Natural killer cell (primary cell): ENCODE data around the gene ABCA12. TPM values are rescaled to one million over a fixed set of nuclear protein-coding genes. Genes with fewer than 3 reads are reported as not detected.

ENCODE experiments used
- ATAC-seq, 3 donors: fragments of 150-1000 bp in 2 of 3; fragments of 200-7000 bp in 1 of 3; cut with Tn5 transposase; 1 replicate in 1 of 3; 2 replicates in 2 of 3; pipeline ENCODE4 v1.10.0; 2021; ENCODE audit warnings: mild to moderate bottlenecking in 2 of 3, moderate library complexity in 2 of 3
- DNase-seq, 2 donors: peaks; one replicate each; pipeline versions ENCODE4 v3.0.0 to v3.0.0-alpha.2; 2013 to 2021; ENCODE audit warnings: mixed read lengths in 1 of 2
- H3K27ac ChIP-seq: one replicate; pipeline ENCODE4 v1.5.1; 2013; ENCODE audit warnings: mild to moderate bottlenecking, low read length
- H3K27me3 ChIP-seq: one replicate; pipeline ENCODE4 v1.6.1; 2013; ENCODE audit warnings: low read length; ENCODE audit not compliant: control insufficient read depth, insufficient read depth
- H3K36me3 ChIP-seq: one replicate; pipeline ENCODE4 v1.6.1; 2013; ENCODE audit warnings: low read length; ENCODE audit not compliant: control insufficient read depth, insufficient read depth
- H3K4me1 ChIP-seq: one replicate; pipeline ENCODE4 v1.6.1; 2013; ENCODE audit warnings: low read length; ENCODE audit not compliant: control insufficient read depth, insufficient read depth
- H3K4me3 ChIP-seq: one replicate; pipeline ENCODE4 v1.5.1; 2013; ENCODE audit warnings: low read length
- H3K9me3 ChIP-seq: one replicate; pipeline ENCODE4 v1.6.1; 2013; ENCODE audit warnings: low read length; ENCODE audit not compliant: control insufficient read depth, insufficient read depth
- H3K27ac Mint-ChIP-seq, 2 donors: one replicate each; pipeline ENCODE4 v1.8.0; 2022; ENCODE audit warnings: mild to moderate bottlenecking in 2 of 2, mixed read lengths in 2 of 2, moderate library complexity in 1 of 2
- H3K27me3 Mint-ChIP-seq, 2 donors: one replicate each; pipeline ENCODE4 v1.8.0; 2022; ENCODE audit warnings: low read depth in 2 of 2, mixed read lengths in 2 of 2
- H3K36me3 Mint-ChIP-seq: one replicate; pipeline ENCODE4 v1.8.0; 2022; ENCODE audit warnings: mixed read lengths
- H3K4me1 Mint-ChIP-seq, 2 donors: one replicate each; pipeline ENCODE4 v1.8.0; 2022; ENCODE audit warnings: mixed read lengths in 2 of 2
- H3K4me3 Mint-ChIP-seq: one replicate; pipeline ENCODE4 v1.8.0; 2022; ENCODE audit warnings: mild to moderate bottlenecking, moderate library complexity, mixed read lengths
- H3K9me3 Mint-ChIP-seq, 2 donors: one replicate each; pipeline ENCODE4 v1.8.0; 2022; ENCODE audit warnings: mixed read lengths in 2 of 2
- CTCF ChIP-seq: fragments of 200-600 bp; IDR thresholded peaks from one replicate; pipeline ENCODE4 v1.8.0; 2022; ENCODE audit warnings: antibody characterized with exemption
- WGBS: methylation state at CpG from one replicate; pipeline ENCODE4 v1.1.7; 2013; ENCODE audit warnings: missing lambda C conversion rate; ENCODE audit not compliant: insufficient coverage; 5-methylcytosine and 5-hydroxymethylcytosine counted together
- intact Hi-C: fragments of 100-400 bp; cut with micrococcal nuclease; formaldehyde crosslinking; loops from one replicate; pipeline ENCODE4 v1.14.2; 2022
- total RNA-seq, 4 donors: library from RNA; stranded (reverse); fragments of 120-200 nt in 1 of 4; gene quantifications; one replicate each; pipeline versions ENCODE4 v1.2.3 to v1.2.4, GENCODE V29; 2013 to 2022

ABCA12 gene
- total RNA-seq, 3 donors from 2014 or later (not counting 1 experiment from before 2014, with no cell fraction given), result not detected

- H3K27me3 Mint-ChIP-seq, result no peaks in the 10 kb centered on the region
- no peaks in the 10 kb centered on the region for H3K4me1 ChIP-seq
- DNase-seq, result no peak
- no peaks in the 10 kb centered on the region for H3K36me3 ChIP-seq
- peaks cover 4 to 5% of the 10 kb centered on the region in 2 donors for H3K9me3 Mint-ChIP-seq
- no peak overlapping the region for H3K4me3 ChIP-seq
- no peak overlapping the region for H3K4me3 Mint-ChIP-seq
- no peaks in the 10 kb centered on the region for H3K9me3 ChIP-seq
- WGBS, result no CpG with 5 or more reads among the region's 3 CpGs
- H3K27me3 ChIP-seq, result no peaks in the 10 kb centered on the region
- H3K36me3 Mint-ChIP-seq, result no peaks in the 10 kb centered on the region
- no peak for ATAC-seq
- TF ChIP-seq CTCF, result no peak
- no peak overlapping the region for H3K27ac ChIP-seq
- intact Hi-C loops, result no loop called here
- no peaks in the 10 kb centered on the region for H3K4me1 Mint-ChIP-seq
- H3K27ac Mint-ChIP-seq, result no peak overlapping the region
Observed at GRCh38 chr2:215137329-215137686, 1.1 kb downstream of the ABCA12 start.

- Histone ChIP-seq H3K9me3 (no peaks in the 10 kb centered on the region), H3K27ac (no peak overlapping the region), H3K4me3 (no peak overlapping the region), H3K4me1 (no peaks in the 10 kb centered on the region), H3K27me3 (no peaks in the 10 kb centered on the region), H3K36me3 (no peaks in the 10 kb centered on the region)
- no peaks in the 10 kb centered on the region for H3K36me3 Mint-ChIP-seq
- DNase-seq (no peak), ATAC-seq (no peak)
- H3K9me3 Mint-ChIP-seq, result peaks cover 4 to 5% of the 10 kb centered on the region in 2 donors
- no peak for TF ChIP-seq CTCF
- no peaks in the 10 kb centered on the region for H3K27me3 Mint-ChIP-seq
- WGBS, result no CpG with 5 or more reads among the region's 3 CpGs
- intact Hi-C loops, result no loop called here
- no peaks in the 10 kb centered on the region for H3K4me1 Mint-ChIP-seq
- no peak overlapping the region for H3K4me3 Mint-ChIP-seq
- no peak overlapping the region for H3K27ac Mint-ChIP-seq
Observed at GRCh38 chr2:215136669-215137328, 1.6 kb downstream of the ABCA12 start.

GRCh38 chr2:215120401-215120800 lies 18.0 kb downstream of the ABCA12 start:
- no peaks in the 10 kb centered on the region for H3K4me1 Mint-ChIP-seq
- H3K36me3 ChIP-seq, result no peaks in the 10 kb centered on the region
- H3K27ac ChIP-seq, result no peak overlapping the region
- no peaks in the 10 kb centered on the region for H3K9me3 ChIP-seq
- no peaks in the 10 kb centered on the region for H3K27me3 Mint-ChIP-seq
- ATAC-seq (no peak), DNase-seq (no peak)
- no peak overlapping the region for H3K4me3 ChIP-seq
- peaks cover 7 to 12% of the 10 kb centered on the region in 2 donors for H3K9me3 Mint-ChIP-seq
- no peak overlapping the region for H3K4me3 Mint-ChIP-seq
- no peak overlapping the region for H3K27ac Mint-ChIP-seq
- no peaks in the 10 kb centered on the region for H3K27me3 ChIP-seq
- H3K4me1 ChIP-seq, result no peaks in the 10 kb centered on the region
- WGBS, result 68% methylated on average over 2 of the region's 3 CpGs
- no peak for TF ChIP-seq CTCF
- intact Hi-C loops, result no loop called here
- H3K36me3 Mint-ChIP-seq, result no peaks in the 10 kb centered on the region

GRCh38 chr2:215119847-215120246 lies 18.6 kb downstream of the ABCA12 start:
- Mint-ChIP-seq H3K27ac (no peak overlapping the region), H3K36me3 (no peaks in the 10 kb centered on the region), H3K4me3 (no peak overlapping the region), H3K9me3 (peaks cover 7 to 12% of the 10 kb centered on the region in 2 donors), H3K27me3 (no peaks in the 10 kb centered on the region), H3K4me1 (no peaks in the 10 kb centered on the region)
- Histone ChIP-seq H3K9me3 (no peaks in the 10 kb centered on the region), H3K36me3 (no peaks in the 10 kb centered on the region), H3K4me3 (no peak overlapping the region), H3K4me1 (no peaks in the 10 kb centered on the region), H3K27ac (no peak overlapping the region), H3K27me3 (no peaks in the 10 kb centered on the region)
- intact Hi-C loops, result no loop called here
- no peak for ATAC-seq
- TF ChIP-seq CTCF, result no peak
- DNase-seq, result no peak
- WGBS, result 90% methylated on average over 1 of the region's 2 CpGs
